Erythroblast (primary cell): ENCODE data around the gene RSPRY1.

ENCODE experiments used
- GATA1 ChIP-seq: IDR thresholded peaks from 2 replicates; pipeline ENCODE4 v1.6.1; 2011; ENCODE audit warnings: low read depth, mild to moderate bottlenecking, control low read depth, low read length, moderate library complexity
- POLR2A ChIP-seq: IDR thresholded peaks from 2 replicates; pipeline ENCODE4 v1.6.1; 2011; ENCODE audit warnings: mild to moderate bottlenecking, low read length

DNA sequence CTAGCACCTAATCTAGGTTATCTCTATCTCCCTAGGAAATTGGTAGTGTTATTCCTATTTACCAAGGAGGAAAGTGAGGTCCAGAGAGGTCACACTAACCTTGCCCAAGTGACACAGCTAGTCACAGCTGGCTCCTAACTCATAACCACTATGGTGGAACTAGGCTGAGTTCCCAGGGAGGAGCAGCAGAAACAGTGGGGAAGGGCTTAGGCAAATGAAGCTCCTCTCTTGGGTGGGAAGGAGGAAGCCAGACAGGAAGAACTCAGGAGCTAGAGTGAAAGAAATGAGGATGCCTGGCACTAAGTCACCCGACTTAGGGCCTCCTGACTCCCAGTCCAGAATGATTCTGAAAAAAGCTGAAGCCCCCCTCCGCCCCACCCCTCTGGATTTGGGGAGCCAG, 34.8 kb upstream of the RSPRY1 start:
- no peak for TF ChIP-seq POLR2A
- TF ChIP-seq GATA1: no peak
